Activated CD4-positive, CD25-positive, alpha-beta regulatory T cell (primary cell): ENCODE measurements around the gene TNFRSF14.
A peak's percentile ranks its signal among the peaks of the same experiment; 100 is the strongest.
"Not testable (repeated sequence)": the region's sequence is repeated elsewhere in the genome, so short reads cannot be mapped to it uniquely, and the experiment has no call there.

Source experiments
- DNase-seq, 4 experiments: peaks; one replicate each; lab custom pipeline; 2025; lab: John Stamatoyannopoulos, UW

Gene TNFRSF14

DNA sequence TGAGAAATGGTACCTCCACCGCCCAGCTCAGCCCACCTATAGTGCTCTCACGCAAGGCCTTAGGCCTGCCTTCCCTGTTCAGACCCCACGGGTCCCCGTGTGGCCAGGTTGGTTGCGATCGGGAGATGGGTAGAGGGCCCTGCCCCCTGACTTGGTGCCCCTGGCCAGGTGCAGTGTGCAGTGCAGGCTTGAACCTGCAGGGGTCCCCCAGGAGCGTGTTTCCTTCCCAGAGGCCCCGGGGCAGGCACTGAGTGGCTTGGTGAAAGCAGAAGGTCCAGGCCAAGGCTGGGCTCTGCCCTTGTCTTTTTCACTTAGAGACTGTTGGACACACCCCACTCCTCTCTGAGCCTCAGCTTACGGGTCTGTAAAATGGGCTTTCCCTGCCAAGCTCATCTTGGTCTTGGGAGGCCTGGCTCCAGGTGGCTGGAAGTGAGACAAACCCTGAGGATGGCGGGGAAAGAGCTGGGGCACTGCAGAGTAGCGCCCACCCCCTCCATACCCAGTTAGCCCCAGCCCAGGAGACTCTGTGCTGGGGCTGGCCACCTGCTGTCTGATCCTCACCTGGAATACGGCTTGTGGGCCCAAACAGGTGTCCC, 16.8 kb upstream of the TNFRSF14 start:
- DNase-seq, result peak in 1 of 4 experiments; percentile 16

DNA sequence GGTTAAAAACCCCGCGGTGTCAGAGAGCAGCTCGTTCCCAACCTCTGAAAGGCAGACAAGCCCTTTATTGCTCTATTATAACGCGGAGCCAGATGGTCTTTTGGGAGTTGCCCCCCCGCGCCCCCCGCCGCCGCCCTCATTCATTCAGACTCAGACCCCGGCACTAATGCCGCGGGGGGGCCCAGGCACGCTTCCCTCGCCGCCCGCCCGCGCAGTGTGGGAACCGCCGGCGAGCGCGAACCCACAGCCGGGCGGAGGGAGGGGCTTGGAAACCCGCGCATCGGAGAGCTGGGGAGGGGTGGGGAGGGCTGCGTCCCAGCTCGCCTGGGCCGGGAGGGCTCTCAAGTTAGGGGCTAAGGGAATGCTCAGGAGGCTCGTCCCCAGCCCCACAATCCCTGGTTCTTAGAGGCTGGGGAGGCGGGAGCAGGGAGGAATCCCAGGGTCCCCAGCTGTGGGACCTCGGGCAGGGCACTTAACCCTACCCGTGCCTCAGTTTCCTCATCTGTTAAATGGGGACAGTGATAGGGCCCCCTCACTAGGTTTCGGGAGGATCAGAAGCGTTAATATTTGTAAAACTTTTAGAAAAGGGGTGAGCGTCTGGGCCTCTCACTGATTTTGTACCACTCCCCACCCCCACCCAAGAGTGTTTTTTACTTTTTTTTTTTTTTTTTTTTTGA, 15.2 kb upstream of the TNFRSF14 start:
- DNase-seq, result no peak

DNA sequence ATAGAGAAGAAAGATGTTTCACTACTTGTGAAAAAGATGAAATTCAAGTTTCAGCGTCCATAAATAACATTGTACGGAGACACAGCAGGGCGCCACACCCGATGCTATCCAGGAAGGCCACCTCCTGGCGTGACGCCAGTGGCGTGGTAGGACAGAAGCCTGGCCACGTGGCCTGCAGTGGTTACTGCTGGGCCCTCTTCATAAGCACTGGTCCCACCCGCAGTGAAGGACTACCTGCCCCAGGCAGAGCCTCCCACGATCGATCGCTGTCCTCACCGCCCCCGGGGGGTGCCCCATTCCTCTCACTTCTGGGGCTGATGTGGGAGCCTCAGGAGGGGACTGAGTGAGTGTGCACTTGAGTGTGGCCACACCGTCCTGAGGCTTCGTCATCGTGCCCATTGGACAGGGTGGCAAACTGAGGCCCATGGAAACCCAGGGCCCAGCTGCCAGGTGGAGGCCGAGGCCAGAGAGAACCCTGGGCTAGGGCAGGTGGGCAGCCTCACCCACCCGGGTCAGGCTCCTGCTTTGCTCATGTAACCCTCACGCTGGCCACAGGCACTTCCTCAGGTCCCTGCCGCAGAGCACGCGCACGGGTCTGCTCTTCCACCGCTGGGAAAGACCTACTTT, 14.4 kb upstream of the TNFRSF14 start:
- no peak for DNase-seq

DNA sequence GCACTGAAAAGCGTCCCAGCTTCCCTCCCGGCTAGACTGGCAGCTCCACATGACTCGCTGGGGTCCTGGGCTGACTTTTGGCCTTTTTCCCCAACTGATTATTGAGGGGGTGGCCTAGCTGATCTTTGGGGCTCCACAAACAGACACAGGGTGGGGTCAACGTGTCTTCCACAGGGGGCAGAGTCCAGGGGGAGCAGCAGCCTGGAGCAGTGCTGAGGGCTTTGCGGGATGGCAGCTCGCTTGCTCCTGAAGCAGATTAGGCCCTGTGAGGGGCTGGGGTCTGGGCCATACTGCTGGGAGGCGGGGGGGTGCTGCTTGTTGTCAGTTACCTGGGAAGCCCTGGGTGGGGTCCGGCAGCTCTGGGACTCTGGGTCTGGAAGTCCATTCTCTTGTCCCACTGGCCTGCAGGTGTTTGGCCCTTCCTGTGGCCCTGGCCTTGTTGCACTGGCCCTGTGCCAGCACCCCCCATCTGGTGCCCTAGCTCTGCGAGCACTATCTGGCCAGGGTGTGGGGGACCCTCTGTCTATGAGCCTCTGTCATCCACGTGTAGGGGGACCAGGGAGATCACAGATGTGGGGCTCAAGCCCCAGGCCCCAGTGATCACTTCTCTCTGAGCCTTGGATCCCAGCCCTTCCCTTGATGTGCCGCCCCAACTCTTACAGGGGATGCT, 13.8 kb upstream of the TNFRSF14 start:
- no peak for DNase-seq

DNA sequence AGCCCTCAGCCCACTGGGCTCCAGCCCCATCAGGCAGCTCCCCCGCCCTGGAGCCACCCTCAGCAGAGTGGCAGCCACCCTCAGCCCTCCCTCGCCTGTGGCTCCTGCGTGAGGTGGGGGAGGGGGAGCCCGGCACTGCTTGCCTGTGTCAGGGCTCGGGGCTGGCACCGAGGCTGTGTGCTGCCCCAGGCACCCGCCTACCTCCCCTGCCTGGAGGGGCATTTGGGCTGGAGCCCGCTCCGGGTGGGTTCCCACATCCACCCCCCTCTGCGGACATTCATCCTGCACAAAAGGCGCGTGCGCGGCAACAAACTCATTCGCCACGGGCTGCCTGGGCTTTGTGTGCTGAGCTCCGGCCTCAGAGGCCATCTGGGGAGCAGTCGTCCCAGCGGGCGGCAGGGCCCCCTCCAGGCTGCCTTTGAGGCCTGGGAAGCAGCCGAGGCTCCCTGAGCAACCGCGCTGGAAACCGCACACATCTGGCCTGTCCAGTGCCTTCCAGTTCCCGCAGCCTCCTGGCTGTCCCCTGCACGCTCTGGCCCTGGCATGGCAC, 12.6 kb upstream of the TNFRSF14 start:
- DNase-seq, result peak in 2 of 4 experiments; percentile 34 to 57

DNA sequence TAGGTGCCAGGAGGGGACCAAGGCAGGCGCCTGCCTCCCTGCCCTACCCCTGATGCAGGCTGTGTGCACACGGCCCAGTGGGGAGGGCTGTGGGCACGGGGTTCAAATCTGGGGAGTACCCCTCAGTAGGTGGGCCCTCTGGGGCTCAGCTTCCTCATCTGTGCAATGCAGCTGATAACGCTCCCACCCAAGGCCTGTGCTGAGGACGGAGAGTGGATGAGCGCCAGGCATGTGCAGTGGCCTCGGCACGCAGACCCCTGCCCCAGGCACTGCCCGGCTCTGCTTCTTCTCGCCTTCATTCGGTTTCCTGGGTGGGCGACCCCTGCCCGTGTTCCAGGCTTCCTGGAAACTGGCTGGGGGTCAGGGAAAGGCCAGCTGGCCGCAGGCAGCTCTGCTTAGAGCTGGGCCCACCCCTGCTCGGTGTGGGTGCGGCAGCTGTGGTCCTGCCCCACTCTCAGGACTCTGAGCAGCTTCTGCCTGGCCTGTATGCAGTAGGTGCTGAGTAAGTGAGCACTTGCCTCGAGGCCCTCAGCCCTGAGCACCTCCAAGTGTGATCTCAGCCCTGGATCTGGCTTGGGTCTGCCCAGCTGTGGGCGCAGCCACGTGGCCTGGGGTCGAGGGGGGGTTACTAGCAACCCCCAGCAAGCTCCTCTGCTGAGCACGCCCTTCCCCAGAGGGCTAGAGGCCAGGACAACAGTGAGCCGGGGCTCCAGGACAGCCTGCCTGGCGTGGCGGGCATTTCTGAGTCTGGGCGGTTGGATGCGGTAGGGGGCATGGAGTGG, 11.9 kb upstream of the TNFRSF14 start:
- no peak for DNase-seq

DNA sequence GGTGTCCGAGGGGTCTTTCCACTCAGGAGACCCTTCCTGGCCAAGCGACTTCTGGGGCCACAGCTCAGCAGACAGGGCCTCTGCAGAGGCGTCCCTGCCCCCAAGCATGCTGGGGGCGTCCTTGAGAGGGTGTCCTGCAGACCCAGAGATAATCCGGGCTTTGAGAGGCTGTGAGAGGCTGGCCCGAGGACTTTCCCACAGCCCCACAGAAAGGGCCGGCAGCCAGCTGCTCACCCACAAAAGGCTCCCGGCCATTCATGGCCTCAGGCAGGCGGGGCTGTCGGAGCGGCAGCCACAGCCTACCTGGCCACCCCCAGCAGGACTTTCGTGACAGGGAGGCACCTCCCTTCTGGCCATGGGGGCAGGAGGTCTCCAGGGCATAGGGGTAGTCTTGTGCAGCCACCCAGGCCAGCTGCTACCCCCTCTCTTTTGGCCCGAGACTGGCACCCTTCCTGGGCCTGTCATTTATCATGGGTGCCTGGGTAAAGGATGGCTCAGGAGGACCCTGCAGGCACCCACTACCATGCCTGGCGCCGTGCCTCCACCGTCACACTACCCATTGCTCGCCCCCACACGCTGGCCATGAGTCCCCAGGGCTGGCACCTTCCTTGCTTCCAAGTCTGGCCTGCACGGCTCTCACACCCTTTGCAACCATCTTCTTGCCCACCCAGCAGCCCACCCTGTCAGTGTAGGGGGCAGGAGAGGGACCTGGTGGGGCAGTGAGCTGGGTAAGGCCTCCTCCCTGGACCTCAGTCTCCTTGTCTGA, 11.1 kb upstream of the TNFRSF14 start:
- DNase-seq, result no peak

DNA sequence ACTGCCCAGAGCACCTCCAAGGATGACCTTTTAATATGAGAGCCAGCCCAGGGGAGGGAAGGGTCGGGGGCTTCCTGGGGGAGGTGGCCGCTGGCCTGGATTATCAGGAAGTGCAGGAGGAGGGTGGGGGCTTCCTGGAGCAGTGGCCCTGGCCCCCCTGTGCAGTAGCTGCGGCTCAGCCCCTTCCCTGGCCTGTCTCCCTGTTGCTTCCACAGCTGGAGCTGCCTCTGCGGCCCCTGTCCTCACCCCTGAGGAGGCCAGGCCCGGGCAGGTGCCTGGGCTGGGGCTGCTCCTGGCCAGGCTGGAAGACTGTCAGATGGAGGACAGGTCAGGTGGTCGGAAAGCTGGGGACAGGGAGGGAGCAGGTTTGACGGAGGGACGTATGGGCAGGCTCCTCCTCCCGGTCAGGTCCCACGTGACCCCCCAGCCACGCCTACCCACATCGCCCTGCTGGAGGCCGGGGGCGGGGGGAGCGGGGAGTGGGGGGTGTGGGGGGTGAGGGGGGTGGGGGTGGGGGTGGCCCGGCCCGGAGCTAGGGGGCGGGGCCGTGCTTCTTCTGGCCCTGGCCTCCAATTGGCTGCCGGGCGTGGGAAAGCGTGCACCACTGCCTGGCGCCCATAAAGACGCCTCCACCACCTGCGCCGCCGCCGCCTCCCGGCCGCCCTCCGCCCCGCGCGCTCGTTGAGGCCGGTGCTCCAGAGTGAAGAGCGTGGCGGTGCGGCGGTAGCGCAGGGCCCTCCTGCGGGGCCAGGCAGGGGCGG, 10.2 kb upstream of the TNFRSF14 start:
- peak; percentile 69 to 89 (median 79) for DNase-seq

DNA sequence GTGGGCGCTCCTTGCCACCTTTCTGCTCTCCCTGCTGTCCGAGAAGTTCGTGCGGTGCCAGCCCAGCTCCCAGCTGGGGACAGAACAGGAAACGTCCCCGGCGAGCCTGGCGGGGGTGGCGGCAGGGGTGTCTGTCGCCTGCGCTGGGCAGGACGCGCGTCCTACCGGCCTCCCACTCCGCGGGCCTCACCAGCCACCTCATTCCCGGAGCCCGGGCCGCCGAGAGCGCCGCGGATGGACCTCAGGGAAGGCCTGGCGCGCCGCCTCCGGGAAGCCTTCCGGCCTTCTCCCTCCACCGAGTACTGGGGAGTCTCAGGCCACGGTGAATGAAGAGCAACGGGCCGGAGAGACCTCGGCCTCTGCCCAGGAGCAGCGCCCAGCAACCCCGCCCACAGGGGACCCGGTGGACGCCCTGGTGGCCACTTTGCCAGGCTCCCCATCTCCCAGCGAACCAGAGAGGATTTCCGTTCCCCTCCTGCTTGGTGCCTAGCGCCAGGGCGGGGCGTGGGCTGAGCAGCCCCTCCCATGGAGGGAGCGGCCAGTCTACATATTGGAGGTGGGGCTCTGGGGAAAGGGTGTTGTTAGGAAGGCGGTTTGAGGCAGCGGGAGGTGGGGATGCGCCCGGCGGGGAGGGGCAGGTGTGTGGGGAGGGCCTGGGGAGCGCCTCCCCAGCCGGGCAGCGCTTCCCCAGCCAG, 9.5 kb upstream of the TNFRSF14 start:
- DNase-seq, result peak; percentile 57 to 67 (median 64)

DNA sequence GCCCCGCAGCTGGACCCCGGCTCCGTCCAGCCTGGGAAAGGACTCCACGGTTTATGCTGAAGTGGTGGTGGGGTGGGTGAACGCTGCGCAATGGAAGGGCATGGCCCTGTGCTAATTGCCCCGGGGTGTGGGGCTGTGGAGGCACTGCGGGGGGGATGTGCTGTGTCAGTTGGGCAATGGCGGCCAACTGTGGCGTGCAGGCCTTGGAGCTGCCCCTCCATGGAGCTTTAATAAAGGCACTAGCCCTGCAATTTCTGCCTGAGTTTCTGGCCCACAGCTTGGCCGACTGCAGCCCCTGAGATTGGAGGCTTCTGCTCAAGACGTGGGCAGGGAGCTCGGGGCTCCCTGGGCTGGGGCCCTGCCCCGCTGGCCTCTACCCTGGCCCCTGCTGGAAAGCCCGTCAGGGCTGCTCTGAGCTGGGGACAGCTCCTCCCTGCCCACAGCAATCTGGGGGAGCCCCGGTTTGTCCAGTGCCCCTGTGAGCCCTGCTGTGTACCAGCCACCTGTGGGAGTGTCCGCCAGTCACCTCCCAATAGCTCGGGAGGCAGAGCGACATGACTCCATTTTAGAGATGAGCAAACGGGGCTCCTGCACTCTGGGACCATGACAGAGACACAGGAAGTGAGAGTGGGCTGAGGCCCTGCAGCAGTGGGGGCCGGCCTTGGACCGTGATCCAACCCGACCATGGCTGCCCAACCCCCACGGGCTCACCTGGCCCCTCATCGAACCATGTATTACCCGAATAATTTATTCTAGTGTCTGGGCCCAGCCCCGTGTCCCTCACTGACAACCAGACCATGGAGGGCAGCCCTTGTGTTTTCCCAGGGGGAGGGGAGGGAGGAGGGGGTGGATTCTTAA, 8.7 kb upstream of the TNFRSF14 start:
- peak in 3 of 4 experiments; percentile 57 to 60 (median 57) for DNase-seq

DNA sequence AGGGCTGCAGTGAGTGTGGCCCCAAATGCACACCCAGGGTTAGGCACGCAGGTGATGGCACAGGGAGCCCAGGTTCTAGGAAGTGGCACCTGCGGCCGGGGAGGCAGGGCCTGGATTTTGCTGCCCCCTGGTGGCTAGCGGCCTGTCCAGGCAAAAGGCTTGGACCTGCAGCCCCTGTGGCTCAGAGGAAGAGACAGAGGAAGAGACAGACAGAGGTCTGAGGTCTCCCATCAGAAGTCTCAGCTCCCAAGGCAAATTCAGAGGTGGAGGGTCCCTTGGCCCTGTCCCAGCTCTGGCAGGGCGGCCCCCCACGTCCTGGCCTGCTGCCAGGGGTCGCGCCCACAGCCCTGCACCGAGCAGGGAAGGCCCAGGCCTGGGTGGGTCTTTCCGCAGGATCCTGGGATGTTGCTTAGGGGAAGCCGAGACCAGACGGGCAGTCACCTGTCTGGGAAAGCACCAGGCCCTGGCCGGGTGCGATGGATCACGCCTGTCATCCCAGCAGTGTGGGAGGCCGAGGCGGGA, 8.0 kb upstream of the TNFRSF14 start:
- peak; percentile 64 to 76 (median 75) for DNase-seq

DNA sequence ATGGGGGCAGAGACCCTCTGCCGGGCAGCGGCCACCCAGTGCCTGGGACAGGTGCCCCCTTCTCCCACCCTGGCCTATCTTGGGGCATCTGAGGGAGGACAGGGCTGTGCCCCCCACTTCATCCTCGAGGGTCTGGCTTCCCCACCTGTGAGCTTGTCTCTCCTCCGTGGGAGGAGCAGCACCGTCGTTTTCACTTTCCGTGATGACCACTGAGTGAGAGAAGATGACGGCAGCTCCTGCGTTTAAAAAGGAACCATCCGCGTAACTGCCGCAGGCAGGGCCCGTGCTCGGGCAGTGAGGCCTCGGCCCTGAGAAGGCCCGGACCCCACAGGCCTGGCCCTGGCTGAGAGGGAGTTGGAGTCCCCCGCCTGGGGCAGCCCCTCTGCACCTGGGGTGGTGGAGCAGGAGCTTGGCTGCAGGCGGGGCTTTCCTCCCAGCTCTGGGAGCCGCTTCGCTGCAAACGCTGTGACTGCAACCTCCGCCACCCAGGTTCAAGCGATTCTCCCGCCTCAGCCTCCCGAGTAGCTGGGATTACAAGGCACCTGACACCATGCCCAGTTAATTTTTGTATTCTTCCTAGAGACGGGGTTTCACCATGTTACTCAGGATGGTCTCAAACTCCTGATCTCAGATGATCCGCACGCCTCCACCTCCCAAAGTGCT, 6.7 kb upstream of the TNFRSF14 start:
- DNase-seq, result not testable (repeated sequence)

DNA sequence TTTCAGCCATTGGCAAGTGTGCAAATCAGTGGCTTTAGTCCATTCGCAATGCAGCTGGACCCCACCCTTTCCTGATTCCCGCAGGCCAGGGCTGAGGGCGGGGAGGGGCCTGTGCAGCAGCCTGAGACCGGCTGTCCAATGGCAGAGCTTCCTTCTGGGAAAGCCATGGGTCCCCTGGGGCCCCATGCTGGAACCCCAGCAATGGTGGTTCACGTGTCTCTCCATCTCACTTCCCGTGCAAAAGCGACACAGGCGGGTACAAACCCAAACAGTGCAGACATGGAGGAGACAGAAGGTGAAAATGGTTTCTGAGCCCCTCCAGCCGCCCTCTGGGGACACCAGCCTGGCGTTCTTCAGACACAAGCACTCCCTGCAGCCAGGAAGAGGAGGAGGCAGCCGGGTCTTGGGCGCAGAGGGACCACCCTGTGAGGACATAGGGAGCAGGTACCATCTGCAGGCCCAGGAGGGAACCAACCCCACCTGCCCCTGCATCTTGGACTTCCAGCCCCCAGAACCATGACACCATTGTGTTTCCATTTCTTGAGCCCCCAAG, 5.8 kb upstream of the TNFRSF14 start:
- DNase-seq, result not testable (repeated sequence)

DNA sequence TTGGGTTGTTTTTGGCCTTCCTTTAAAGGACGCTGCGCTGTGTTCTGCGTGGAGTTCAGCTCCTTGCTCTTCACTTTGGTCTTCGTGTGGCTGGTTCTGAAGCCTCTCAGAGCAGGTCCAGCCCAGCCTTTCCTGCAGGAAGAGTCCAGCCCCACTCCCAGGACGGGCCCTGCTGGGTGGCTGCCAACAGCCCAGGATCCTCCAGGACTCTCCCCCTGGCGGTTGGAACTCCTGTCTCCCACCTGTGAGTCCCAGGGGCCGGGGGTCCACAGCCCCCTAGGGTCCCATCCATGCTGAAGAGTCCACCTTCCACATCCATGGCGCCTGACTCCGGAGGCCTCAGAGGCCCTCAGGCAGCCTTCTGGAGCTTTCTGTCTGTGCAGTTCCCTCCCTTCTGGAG, 4.6 kb upstream of the TNFRSF14 start:
- DNase-seq, result not testable (repeated sequence)

DNA sequence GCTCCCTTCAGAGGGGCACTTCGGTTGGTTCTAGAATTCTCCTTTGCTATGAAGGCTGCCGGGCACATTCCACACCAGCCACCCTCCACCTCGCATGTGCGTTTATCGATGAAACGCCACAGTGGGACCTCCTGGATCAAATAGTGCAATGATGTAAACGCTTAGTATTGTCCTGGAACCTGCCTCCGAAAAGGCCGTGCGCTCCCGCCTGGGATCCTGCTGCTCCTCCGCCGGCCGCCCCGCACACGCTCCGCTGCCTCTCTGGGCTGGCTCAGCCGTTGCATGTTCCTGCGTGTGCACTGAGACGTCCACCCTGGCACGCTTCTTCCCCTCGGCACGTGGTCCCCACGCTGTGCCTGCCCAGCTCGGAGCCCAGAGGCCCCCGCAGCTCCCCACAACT, 4.0 kb upstream of the TNFRSF14 start:
- no peak for DNase-seq

DNA sequence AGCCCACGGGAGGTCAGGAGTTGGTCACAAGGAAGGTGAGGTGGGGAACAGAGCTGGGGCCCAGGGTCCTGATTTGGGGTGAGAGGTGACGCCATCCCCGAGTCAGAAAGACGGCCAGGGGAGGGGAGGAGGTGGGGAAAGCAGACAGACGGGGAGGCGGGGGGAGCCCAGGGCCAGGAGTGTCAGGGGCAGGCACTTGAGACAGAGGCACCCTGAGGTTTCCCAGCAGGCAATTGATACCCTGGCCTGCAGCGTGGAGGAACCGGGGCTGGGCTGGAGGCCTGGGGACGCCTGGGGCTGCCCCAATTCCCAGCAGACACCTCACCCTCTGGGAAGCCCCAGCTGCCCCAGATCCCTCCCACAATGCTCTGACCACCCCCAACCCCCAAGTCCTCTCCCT, 3.1 kb upstream of the TNFRSF14 start:
- DNase-seq, result not testable (repeated sequence)

DNA sequence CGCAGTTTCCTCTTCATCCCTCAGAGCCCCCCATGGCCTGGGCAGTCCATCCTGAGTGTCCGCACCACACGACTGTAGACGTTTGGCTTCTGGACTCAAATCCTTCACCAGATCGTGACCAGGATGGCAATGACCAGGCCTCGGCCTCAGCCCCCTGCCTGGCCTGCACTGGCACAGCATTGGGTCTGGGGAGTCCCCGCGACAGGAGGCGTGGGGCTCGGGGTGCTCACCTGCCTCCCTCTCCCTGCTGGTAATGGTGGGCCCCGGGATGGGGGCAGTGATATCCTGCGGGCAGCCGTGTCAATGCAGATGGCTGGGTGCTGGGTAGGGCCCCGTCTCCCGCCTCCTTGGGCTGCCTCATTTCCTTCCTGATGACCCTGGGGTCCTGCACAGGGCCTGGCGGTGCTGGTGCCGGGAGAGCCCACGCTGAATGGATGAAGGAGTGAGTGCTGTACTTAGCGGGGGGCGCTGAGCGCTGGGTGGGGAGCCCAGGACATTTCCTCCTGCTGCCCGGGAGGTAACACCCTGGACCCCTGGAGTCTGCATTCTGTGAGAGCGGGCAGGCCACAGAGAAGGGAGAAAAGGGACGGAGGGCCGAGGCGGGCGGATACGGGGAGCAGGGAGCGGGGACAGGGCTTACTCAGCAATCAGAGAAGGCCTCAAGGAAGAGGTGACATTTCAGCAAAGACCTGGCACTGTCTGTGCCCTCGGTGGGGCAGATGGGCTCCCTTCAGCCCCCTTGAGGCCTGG, 2.1 kb upstream of the TNFRSF14 start:
- no peak for DNase-seq
